ENCODE data around the gene FOXN3.

- TF ChIP-seq, protein P1, sequence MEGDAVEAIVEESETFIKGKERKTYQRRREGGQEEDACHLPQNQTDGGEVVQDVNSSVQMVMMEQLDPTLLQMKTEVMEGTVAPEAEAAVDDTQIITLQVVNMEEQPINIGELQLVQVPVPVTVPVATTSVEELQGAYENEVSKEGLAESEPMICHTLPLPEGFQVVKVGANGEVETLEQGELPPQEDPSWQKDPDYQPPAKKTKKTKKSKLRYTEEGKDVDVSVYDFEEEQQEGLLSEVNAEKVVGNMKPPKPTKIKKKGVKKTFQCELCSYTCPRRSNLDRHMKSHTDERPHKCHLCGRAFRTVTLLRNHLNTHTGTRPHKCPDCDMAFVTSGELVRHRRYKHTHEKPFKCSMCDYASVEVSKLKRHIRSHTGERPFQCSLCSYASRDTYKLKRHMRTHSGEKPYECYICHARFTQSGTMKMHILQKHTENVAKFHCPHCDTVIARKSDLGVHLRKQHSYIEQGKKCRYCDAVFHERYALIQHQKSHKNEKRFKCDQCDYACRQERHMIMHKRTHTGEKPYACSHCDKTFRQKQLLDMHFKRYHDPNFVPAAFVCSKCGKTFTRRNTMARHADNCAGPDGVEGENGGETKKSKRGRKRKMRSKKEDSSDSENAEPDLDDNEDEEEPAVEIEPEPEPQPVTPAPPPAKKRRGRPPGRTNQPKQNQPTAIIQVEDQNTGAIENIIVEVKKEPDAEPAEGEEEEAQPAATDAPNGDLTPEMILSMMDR (IDR thresholded peaks at IDR 0.05): no peak
- TF ChIP-seq SIN3A (IDR thresholded peaks at IDR 0.05; ENCODE audit: borderline replicate concordance, low read depth, low read length) (no peak), SMC3 (IDR thresholded peaks at IDR 0.05; ENCODE audit: low read depth, low read length) (no peak), ZBTB33 (IDR thresholded peaks at IDR 0.05; ENCODE audit: borderline replicate concordance, low read depth) (no peak), GABPA (IDR thresholded peaks at IDR 0.05; ENCODE audit: low read depth) (no peak), TAF1 (IDR thresholded peaks at IDR 0.05; ENCODE audit: borderline replicate concordance, low read depth, low read length) (no peak), FOSL2 (IDR thresholded peaks at IDR 0.05; ENCODE audit: borderline replicate concordance, low read depth) (no peak), NRF1 (IDR thresholded peaks at IDR 0.05; ENCODE audit: low read depth, low read length) (no peak), EZH2phosphoT487 (IDR thresholded peaks at IDR 0.05; ENCODE audit: borderline replicate concordance, low read depth) (no peak), MEF2A (IDR thresholded peaks at IDR 0.05; ENCODE audit: borderline replicate concordance, low read depth) (no peak), MXI1 (IDR thresholded peaks at IDR 0.05; ENCODE audit: low read depth, low read length) (no peak), RFX5 (IDR thresholded peaks at IDR 0.05; ENCODE audit: low read length) (no peak)
- TF ChIP-seq, protein P2, sequence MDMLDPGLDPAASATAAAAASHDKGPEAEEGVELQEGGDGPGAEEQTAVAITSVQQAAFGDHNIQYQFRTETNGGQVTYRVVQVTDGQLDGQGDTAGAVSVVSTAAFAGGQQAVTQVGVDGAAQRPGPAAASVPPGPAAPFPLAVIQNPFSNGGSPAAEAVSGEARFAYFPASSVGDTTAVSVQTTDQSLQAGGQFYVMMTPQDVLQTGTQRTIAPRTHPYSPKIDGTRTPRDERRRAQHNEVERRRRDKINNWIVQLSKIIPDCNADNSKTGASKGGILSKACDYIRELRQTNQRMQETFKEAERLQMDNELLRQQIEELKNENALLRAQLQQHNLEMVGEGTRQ (IDR thresholded peaks at IDR 0.05; ENCODE audit: borderline replicate concordance, low read depth, low read length): no peak
- TF ChIP-seq, protein P3, sequence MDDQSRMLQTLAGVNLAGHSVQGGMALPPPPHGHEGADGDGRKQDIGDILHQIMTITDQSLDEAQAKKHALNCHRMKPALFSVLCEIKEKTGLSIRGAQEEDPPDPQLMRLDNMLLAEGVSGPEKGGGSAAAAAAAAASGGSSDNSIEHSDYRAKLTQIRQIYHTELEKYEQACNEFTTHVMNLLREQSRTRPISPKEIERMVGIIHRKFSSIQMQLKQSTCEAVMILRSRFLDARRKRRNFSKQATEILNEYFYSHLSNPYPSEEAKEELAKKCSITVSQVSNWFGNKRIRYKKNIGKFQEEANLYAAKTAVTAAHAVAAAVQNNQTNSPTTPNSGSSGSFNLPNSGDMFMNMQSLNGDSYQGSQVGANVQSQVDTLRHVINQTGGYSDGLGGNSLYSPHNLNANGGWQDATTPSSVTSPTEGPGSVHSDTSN (IDR thresholded peaks at IDR 0.05): no peak
Measured at GRCh38 chr14:89126461-89126860, 290.6 kb downstream of the FOXN3 start.

Measured in SK-N-SH (cell line).